HG03432 (cell line): Measurements from ENCODE around the gene SEMA3F.

Experiments used
- ATAC-seq: cut with Tn5 transposase; IDR thresholded peaks from one replicate; pipeline ENCODE4 v1.9.1; 2021; ENCODE audit warnings: mild to moderate bottlenecking, moderate library complexity; ENCODE audit not compliant: unreplicated experiment

The SEMA3F gene

DNA sequence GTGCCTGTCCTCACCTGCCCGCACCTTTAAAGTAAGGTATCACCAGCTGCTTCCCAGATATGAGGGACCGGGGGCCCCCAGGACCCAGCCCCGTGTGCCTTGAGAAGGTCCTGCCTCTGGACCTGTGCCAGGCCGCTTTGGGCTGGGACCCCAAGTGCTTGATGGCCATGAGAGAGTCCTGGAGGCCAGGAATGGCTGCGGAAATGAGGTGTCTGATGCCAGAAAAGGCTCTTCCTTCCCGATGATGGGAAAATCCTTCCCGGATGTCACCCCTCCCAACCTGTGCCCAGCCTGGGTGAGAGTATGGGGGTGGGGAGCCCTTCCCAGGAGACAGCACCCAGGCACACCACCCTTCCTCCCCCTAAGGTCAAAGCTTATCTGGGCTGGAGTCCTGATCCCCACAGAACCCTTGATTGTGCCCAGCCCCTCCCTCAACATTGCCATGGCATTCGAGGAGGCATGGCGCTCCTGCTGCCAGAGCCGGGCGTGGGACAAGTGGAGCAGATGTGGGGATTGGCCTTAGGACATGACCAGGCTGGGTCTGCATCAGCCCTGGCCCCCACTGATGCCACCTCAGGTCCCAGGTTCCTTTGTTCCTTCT lies 14.2 kb downstream of the SEMA3F start:
- no peak for ATAC-seq

DNA sequence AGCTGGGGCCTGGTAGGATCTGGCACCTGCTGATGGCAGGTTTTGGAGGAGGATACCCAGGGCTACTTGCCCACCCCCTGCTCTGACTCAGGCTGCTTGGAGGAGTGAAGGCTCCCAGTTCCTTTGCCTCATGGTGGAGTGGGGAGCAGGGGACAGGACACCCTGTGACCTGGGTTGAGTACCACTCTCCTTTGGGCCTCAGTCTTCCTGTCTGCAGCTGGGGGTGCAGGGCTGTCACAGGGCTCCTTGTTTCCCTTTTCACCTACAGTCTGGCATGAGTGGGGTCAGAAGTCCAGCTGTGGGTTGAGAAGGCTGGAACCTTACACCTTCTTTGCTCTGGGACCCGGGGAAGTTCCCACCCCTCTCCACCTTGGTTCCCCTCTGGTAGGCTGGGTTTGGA lies 14.7 kb downstream of the SEMA3F start:
- no peak for ATAC-seq

DNA sequence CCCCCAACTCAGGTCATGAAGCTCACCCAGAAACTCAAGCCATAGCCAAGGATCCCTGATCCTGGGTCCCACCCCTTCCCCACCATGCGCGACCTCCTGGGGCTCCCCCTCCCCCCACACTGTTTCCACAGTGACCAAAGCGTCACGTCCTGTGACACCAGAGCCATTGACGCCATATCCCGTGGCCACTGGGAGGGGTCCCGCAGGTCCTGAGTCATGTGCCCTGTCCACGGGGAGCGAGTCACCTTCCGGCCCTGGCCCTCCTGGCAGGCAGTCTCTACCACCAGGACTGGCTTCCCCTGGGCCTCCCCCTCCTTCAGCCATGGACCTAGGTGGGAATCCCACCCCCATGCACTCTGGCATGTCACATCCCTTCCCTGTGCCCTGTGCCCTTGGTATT lies 15.6 kb downstream of the SEMA3F start:
- no peak for ATAC-seq

DNA sequence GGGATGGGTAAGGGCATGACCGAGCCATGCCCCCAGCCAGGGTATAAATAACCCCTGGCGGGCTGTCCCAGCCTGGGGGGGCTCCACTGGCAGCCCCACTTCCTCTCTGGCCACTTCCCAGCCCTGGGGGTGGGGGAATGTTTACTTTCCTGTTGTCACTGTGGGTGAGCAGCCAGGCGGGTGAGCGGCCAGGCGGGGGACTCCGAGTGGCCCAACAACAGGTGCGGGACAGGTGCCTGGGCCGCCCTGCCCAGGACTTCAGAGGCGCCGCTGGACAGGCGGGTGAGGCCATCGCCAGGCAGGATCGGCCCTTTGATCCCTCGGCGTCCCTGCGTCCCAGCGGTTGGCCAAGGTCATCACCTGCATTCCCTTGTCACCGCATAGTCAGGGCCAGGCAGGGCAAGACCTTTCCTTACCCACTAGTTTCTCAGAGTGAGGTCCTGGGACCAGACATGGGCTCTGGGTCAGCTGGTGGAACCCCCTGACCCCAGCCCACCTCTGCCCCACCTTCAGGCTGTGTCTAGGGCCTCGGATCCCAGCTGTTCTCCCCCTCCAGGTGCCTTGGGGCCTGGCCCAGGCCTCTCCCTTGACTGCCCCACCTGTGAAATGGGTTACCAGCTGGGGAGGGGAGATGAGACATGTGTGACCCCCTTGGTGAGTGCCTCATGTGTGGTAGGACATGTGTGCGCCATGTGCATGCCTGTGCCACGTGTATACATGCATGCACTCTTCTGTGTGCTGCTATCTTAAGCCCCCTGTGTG lies 16.6 kb downstream of the SEMA3F start:
- ATAC-seq = no peak

DNA sequence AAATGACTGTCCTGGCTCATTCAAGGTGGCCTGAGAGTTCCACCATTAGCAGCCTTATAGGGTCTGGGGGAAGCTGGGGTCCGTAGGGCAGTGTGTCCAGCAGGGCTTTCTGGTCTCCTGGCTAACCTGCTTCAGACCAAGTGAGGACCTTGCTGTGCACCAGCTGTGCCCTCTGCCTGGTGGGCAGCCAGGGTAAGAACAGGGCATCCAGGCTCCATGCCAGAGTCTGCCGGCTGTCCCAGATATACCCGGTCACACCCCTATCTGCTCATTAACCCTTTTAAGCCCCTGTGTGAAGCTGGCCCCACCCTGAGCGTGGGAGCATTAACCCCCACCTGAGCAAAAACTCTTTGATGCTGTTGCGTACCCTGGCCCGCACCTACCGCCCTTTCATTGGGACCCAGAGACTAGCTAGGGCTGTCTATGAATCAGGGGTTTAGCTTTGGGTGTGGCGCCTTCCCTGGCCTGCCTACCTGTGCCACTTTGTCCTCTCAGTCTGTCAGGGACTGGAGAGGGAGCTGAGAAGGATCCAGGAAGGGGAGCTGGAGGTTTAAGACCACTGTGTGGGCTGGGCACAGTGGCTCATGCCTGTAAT lies 17.6 kb downstream of the SEMA3F start:
- ATAC-seq = no peak

DNA sequence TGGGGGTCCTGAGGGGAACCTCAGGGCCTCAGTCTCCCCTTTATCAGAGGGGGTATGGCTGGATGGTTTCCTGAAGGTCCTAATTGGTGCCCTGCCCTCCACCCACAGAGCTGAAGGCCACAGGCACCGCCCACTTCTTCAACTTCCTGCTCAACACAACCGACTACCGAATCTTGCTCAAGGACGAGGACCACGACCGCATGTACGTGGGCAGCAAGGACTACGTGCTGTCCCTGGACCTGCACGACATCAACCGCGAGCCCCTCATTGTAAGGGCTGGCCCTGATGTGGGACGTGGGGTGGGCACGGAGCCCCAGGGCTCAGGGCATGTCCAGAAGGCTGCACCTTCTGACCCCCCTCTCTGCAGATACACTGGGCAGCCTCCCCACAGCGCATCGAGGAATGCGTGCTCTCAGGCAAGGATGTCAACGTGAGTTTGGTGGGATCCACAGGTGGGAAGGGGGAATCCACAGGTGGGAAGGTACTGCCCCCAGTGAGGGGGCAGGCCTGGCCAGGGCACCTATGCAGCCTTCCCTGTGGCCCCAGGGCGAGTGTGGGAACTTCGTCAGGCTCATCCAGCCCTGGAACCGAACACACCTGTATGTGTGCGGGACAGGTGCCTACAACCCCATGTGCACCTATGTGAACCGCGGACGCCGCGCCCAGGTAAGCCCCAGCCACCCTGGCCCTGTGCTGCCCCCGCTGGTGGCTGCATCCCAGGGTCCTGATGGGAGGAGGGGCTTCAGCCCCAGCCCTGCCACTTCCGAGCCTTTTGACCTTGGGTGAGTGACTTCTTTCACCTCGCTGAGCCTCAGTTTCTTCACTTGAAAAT lies 18.8 kb downstream of the SEMA3F start:
- no peak for ATAC-seq

DNA sequence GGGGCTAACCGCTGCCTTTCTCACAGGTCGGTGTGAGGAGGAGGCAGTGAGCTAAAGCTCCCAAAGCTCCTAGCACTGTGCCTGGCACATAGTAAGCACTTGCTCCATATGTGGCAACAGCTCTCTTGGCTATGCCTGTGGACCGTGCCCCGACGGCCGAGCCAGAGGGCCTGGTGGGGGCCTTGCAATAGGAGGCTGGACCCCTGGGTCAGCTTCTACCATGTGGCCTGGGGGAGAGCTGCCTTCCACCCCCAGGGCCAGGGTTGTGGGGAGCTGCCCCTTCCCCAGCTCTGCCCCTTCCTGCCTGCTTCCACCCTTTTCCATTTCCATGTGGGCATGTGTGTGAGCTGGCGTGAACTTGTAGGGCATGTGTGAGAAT lies 19.4 kb downstream of the SEMA3F start:
- ATAC-seq = no peak

DNA sequence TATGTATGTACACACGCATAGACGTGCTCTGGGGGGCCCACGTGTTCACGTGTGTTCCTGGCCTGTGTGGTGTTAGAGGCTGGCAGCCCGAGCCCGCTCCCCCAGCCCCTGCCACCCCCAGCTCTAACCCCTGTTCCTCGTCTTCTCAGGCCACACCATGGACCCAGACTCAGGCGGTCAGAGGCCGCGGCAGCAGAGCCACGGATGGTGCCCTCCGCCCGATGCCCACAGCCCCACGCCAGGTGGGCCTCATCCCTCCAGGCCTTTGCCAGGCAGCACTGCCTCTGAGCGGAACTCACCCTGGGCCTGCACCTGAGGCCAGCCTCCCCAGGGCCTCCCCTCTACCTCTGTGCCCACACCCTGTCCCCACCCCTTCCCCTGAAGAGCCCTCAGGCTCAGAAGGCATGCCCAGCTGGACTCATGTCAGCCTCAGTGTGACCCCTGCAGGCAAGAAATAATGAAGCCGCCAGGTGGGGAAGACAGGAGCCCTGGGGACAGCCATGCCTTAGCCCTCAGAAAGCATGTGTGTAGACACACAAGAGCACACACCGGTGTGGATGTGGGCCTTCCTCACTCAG lies 19.9 kb downstream of the SEMA3F start:
- no peak for ATAC-seq

DNA sequence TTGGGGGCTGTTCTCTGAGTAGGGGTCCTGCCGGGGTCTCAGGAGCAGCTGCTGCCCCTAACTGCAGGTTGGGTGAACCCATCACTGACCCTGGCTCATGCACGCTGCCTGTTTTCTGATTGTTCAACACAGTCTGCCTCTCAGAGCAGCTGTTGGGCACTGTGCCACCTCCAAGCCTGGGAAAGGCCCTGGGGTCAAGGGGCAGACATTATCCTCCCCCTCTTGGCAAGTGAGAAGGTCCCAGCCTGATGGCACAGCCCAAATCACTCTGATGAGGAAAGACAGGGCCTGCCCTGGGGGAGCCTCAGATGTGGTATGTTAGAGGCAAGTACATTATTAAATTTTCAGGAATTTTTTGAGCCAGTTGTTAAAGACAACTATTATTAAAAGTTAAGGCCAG lies 22.2 kb downstream of the SEMA3F start:
- ATAC-seq = no peak

DNA sequence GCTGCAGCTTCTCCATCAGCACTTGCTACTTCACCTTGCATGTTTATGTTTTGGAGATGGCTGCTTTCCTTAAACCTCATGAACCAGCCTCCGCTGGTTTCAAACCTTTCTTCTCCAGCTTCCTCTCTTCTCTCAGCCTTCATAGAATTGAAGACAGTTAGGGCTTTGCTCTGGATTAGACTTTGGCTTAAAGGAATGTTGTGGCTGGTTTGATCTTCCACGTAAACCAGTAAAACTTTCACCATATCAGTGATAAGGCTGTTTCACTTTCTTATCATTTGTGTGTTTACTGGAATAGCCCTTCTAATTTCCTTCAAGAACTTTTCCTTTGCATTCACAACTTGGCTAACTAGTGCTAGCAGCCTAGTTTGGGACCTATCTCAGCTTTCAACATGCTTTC lies 24.6 kb downstream of the SEMA3F start:
- no peak for ATAC-seq

DNA sequence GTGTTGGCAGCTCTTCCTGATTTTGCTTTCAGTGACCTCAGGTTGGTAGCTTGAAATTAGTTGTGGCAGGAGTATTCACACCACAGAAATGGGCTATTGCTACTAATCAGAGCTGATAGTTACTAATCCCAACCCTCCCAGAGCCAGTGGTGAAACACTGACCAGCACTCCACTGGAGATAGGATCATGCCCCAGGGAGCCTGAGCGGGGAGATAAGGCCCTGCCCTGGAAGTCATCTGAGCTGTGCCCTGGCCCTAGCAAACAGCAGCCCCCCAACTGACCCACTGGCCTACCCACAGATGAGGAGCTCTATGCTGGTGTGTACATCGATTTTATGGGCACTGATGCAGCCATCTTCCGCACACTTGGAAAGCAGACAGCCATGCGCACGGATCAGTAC lies 26.9 kb downstream of the SEMA3F start:
- no peak for ATAC-seq

DNA sequence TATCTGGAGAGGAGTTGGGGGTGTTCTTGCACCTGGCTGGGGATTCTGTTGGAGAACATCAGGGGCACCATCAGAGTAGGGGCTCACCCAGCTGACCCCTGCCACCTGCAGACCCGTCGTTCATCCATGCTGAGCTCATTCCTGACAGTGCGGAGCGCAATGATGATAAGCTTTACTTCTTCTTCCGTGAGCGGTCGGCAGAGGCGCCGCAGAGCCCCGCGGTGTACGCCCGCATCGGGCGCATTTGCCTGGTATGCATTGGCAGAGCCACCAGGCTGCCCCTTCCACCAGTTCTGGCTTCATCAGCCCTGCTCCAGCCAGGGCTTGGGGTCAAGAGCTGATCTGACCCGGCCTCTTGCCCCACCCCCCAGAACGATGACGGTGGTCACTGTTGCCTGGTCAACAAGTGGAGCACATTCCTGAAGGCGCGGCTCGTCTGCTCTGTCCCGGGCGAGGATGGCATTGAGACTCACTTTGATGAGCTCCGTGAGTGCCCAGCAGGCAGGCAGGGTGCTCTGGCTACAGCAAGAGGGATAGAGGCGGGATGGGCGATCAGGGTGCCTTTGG lies 27.5 kb downstream of the SEMA3F start:
- no peak for ATAC-seq

DNA sequence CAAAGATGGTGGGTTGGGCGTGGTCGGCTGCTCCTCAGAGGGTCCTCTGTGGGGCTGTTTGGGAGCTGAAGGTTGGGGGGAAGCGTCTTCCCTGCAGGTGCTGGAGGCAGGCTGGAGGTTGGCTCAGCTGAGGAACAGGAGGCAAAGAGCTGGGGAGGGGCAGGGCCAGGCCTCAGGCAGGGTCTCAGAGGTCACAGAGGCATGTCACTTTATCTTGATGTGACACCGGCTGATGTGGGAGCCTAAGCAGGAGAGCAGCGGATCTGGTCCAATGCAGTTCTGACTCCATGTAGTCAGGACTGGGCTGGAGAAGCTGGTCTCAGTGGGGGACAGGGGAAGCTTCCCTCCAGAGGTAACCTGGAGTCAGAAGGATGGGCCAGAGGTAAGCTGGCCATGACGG lies 28.6 kb downstream of the SEMA3F start:
- ATAC-seq = no peak

DNA sequence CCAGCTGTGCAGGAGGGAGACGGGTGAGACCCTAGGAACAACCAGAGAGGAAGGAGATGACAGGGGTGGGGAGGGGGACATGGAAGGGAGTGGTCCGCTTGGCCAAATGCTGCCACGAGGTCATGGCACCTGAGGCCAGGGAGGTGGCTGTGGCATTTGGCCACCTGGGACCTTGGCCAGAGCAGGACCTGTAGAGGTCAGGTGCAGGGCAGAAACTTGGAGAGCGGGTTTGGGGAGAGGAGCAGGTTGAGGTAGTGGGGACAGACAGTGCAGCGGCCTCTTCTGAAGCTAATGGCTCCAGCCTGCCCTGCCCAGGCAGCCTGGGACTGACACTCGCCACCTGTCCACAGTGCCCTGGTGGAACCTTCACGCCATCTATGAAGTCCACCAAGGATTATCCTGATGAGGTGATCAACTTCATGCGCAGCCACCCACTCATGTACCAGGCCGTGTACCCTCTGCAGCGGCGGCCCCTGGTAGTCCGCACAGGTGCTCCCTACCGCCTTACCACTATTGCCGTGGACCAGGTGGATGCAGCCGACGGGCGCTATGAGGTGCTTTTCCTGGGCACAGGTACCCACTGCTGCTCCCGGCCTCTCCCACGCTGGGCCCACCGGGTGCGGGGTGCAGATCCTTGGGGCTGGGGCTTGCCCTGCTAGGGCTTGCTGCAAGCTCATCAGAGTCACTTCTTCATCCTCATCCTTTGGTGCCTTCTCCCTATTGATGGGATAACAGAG lies 29.3 kb downstream of the SEMA3F start:
- ATAC-seq = no peak

DNA sequence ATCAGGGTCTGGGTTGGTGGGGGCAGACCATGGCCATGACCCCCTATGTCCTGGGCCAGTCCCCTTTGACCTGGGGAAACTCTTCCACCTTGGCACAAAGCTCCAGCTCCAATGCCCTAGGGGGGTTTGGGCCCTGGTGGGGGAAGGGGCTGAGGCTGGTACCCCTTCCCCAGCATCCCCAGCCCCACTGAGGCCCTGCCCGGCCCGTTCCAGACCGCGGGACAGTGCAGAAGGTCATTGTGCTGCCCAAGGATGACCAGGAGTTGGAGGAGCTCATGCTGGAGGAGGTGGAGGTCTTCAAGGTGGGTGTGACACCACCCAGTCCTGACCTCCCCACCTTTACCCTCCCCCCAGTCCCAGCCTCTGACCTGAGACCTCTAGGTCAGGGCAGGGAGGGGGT lies 30.1 kb downstream of the SEMA3F start:
- no peak for ATAC-seq

DNA sequence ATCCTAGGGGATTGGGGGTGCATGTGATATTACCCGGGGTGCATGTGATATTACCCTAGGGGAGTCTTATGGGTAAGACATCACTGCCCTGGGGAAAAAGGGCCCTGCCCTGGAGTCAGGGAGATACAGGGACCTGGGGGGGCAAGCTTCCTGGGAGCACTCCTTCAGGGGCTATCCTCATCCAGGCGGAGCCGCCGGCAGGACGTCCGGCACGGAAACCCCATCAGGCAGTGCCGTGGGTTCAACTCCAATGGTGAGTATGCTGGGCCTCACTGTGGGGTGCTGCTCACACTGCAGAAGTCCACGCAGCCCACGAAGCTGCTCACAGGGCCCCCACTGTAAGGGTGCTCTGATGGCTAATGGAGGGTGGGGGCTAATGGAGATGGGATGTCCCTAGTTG lies 31.0 kb downstream of the SEMA3F start:
- ATAC-seq = no peak

DNA sequence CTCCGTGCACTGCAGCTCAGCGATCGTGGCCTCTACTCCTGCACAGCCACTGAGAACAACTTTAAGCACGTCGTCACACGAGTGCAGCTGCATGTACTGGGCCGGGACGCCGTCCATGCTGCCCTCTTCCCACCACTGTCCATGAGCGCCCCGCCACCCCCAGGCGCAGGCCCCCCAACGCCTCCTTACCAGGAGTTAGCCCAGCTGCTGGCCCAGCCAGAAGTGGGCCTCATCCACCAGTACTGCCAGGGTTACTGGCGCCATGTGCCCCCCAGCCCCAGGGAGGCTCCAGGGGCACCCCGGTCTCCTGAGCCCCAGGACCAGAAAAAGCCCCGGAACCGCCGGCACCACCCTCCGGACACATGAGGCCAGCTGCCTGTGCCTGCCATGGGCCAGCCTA lies 32.6 kb downstream of the SEMA3F start:
- ATAC-seq = no peak

DNA sequence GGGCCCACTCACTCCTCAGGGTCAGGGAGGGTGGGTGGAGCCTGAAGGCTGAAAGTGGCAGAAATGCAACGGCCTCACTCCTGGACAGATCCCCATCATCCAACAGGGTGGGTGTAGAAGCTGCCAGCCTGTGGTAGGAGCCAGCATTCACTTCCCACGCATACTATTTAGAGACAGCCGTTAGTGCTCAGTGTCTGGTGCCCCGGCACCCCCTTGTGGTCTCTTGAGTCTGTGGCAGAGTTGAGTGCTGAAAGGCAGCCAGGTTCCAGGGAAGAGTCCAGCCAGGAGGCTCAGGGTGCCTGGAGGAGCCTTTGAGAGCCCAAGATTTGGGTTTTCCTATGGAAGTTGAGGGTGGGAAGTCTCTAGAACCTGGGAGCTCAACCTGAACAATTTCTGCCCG lies 34.1 kb downstream of the SEMA3F start:
- no peak for ATAC-seq

DNA sequence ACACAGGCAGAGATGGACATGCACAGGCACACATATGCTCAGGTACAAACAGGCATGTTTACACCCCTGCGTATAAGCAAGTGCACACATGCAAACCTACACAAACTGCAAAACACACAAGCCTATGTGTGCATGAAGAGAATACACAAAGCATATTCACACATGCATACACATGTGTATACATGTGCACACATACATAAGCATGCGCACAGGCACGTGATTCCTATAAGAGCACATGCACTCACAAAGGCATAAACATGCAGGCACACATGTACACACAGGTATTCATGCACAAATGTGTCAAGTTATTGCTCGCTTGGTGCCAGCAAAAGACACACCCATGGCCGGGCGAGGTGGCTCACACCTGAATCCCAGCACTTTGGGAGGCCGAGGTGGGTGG lies 34.9 kb downstream of the SEMA3F start:
- no peak for ATAC-seq

DNA sequence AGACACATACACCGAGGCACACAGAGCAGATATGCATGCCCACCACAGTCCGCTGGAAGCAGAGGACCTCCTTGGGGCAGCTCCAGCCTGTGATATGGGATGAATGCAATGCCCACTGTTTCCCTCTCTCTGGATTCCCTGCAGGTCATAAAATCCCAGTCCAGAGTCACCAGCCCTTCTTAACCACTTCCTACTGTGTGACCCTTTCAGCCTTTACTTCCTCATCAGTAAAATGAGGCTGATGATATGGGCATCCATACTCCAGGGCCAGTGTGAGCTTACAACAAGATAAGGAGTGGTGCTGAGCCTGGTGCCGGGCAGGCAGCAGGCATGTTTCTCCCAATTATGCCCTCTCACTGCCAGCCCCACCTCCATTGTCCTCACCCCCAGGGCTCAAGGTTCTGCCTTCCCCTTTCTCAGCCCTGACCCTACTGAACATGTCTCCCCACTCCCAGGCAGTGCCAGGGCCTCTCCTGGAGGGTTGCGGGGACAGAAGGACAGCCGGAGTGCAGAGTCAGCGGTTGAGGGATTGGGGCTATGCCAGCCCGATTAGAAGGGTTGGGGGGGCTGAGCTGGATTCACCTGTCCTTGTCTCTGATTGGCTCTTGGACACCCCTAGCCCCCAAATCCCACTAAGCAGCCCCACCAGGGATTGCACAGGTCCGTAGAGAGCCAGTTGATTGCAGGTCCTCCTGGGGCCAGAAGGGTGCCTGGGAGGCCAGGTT lies 36.0 kb downstream of the SEMA3F start, which contains the start of gene GNAT1:
Gene GNAT1, plus strand, starts transcription at position 675 of the 725 bp plus-strand sequence. CDS start 116 bp downstream, outside the sequence.
- no peak for ATAC-seq
